Nephron progenitor cell (in vitro differentiated cells): ENCODE measurements around the gene PSMA7.

ENCODE experiments used
- DNase-seq: peaks from one replicate; pipeline ENCODE4 v3.0.0; 2021
- H3K27ac Mint-ChIP-seq: 2 replicates; pipeline ENCODE4 v1.8.0; 2021; ENCODE audit warnings: mild to moderate bottlenecking, moderate library complexity, mixed read lengths
- H3K27me3 Mint-ChIP-seq: 2 replicates; pipeline ENCODE4 v1.8.0; 2021; ENCODE audit warnings: mild to moderate bottlenecking, low read depth, mixed read lengths; ENCODE audit not compliant: poor library complexity
- H3K36me3 Mint-ChIP-seq: 2 replicates; pipeline ENCODE4 v1.8.0; 2021; ENCODE audit warnings: low read depth, mixed read lengths
- H3K4me1 Mint-ChIP-seq: 2 replicates; pipeline ENCODE4 v1.8.0; 2021; ENCODE audit warnings: mixed read lengths
- H3K4me3 Mint-ChIP-seq: 2 replicates; pipeline ENCODE4 v1.8.0; 2021; ENCODE audit warnings: mild to moderate bottlenecking, moderate library complexity, mixed read lengths
- H3K9me3 Mint-ChIP-seq: 2 replicates; pipeline ENCODE4 v1.8.0; 2021; ENCODE audit warnings: mild to moderate bottlenecking, moderate library complexity, mixed read lengths
- CTCF ChIP-seq: fragments of 200-600 bp; sonication (generic); IDR thresholded peaks from 2 replicates; pipeline ENCODE4 v1.5.0; 2021; ENCODE audit warnings: antibody characterized with exemption

Gene PSMA7

GRCh38 chr20:62135573-62136266 lies 7.5 kb downstream of the PSMA7 start:
- no peak for TF ChIP-seq CTCF
- Mint-ChIP-seq H3K27ac (peak overlapping the region; percentile 92), H3K9me3 (no peaks in the 10 kb centered on the region), H3K27me3 (peaks cover 3% of the 10 kb centered on the region), H3K4me3 (no peak overlapping the region), H3K4me1 (peaks cover 6% of the 10 kb centered on the region), H3K36me3 (peaks cover 64% of the 10 kb centered on the region)
- no peak for DNase-seq

- no peak for TF ChIP-seq CTCF
- Mint-ChIP-seq H3K4me3 (no peak overlapping the region), H3K36me3 (peaks cover 63% of the 10 kb centered on the region), H3K27me3 (peaks cover 3% of the 10 kb centered on the region), H3K27ac (no peak overlapping the region), H3K4me1 (no peaks in the 10 kb centered on the region), H3K9me3 (no peaks in the 10 kb centered on the region)
- DNase-seq = no peak
These were observed 8.4 kb downstream of the PSMA7 start for GRCh38 chr20:62134735-62135231.

GRCh38 chr20:62133864-62134263 lies 9.3 kb downstream of the PSMA7 start:
- H3K4me1 Mint-ChIP-seq = no peaks in the 10 kb centered on the region
- peaks cover 3% of the 10 kb centered on the region for H3K27me3 Mint-ChIP-seq
- no peak overlapping the region for H3K4me3 Mint-ChIP-seq
- no peak for DNase-seq
- H3K27ac Mint-ChIP-seq = no peak overlapping the region
- H3K9me3 Mint-ChIP-seq = no peaks in the 10 kb centered on the region
- H3K36me3 Mint-ChIP-seq = peaks cover 58% of the 10 kb centered on the region
- TF ChIP-seq CTCF = no peak

GRCh38 chr20:62133051-62133845 lies 9.9 kb downstream of the PSMA7 start:
- Mint-ChIP-seq H3K27ac (peak overlapping the region; percentile 29), H3K9me3 (no peaks in the 10 kb centered on the region), H3K4me3 (no peak overlapping the region), H3K27me3 (peaks cover under 1% of the 10 kb centered on the region), H3K4me1 (no peaks in the 10 kb centered on the region), H3K36me3 (peaks cover 59% of the 10 kb centered on the region)
- TF ChIP-seq CTCF = no peak
- DNase-seq = no peak

GRCh38 chr20:62132421-62132820 lies 10.8 kb downstream of the PSMA7 start:
- Mint-ChIP-seq H3K4me1 (no peaks in the 10 kb centered on the region), H3K36me3 (peaks cover 59% of the 10 kb centered on the region), H3K9me3 (no peaks in the 10 kb centered on the region), H3K27ac (peak overlapping the region; percentile 90), H3K4me3 (no peak overlapping the region), H3K27me3 (no peaks in the 10 kb centered on the region)
- no peak for TF ChIP-seq CTCF
- no peak for DNase-seq
